ENCODE measurements around the gene RALGAPA1.
"Not testable (repeated sequence)": the region's sequence is repeated elsewhere in the genome, so short reads cannot be mapped to it uniquely, and the experiment has no call there.

RALGAPA1 gene

GRCh38 chr14:35761922-35762321 is 47.2 kb downstream of the RALGAPA1 start:
- no peak for DNase-seq (ENCODE audit: low spot score)

- DNase-seq (ENCODE audit: low spot score) = no peak
Observed at GRCh38 chr14:35760143-35760542, 49.0 kb downstream of the RALGAPA1 start.

GRCh38 chr14:35758523-35759129 is 50.5 kb downstream of the RALGAPA1 start:
- no peak for DNase-seq (ENCODE audit: low spot score)

GRCh38 chr14:35754671-35755070 is 54.4 kb downstream of the RALGAPA1 start:
- DNase-seq (ENCODE audit: low spot score) = no peak

- no peak for DNase-seq (ENCODE audit: low spot score)
Observed at GRCh38 chr14:35752380-35752779, 56.7 kb downstream of the RALGAPA1 start.

GRCh38 chr14:35750202-35750904 is 58.7 kb downstream of the RALGAPA1 start:
- peak; percentile 71 for DNase-seq (ENCODE audit: low spot score)

GRCh38 chr14:35747379-35747778 is 61.7 kb downstream of the RALGAPA1 start:
- DNase-seq (ENCODE audit: low spot score) = no peak

- no peak for DNase-seq (ENCODE audit: low spot score)
Observed at GRCh38 chr14:35742442-35742841, 66.7 kb downstream of the RALGAPA1 start.

- DNase-seq (ENCODE audit: low spot score) = no peak
Observed at GRCh38 chr14:35742032-35742371, 67.1 kb downstream of the RALGAPA1 start.

- no peak for DNase-seq (ENCODE audit: low spot score)
Observed at GRCh38 chr14:35741345-35742031, 67.6 kb downstream of the RALGAPA1 start.

GRCh38 chr14:35740215-35740614 is 68.9 kb downstream of the RALGAPA1 start:
- DNase-seq (ENCODE audit: low spot score) = no peak

GRCh38 chr14:35735163-35735562 is 73.9 kb downstream of the RALGAPA1 start:
- DNase-seq (ENCODE audit: low spot score) = not testable (repeated sequence)

- not testable (repeated sequence) for DNase-seq (ENCODE audit: low spot score)
Observed at GRCh38 chr14:35733510-35733909, 75.6 kb downstream of the RALGAPA1 start.

- no peak for DNase-seq (ENCODE audit: low spot score)
Observed at GRCh38 chr14:35730871-35731270, 78.2 kb downstream of the RALGAPA1 start.

GRCh38 chr14:35727764-35728163 is 81.3 kb downstream of the RALGAPA1 start:
- DNase-seq (ENCODE audit: low spot score) = no peak

- DNase-seq (ENCODE audit: low spot score) = no peak
Observed at GRCh38 chr14:35725930-35726329, 83.2 kb downstream of the RALGAPA1 start.

GRCh38 chr14:35715079-35715478 is 94.0 kb downstream of the RALGAPA1 start:
- no peak for DNase-seq (ENCODE audit: low spot score)

- DNase-seq (ENCODE audit: low spot score) = no peak
Observed at GRCh38 chr14:35712466-35712865, 96.6 kb downstream of the RALGAPA1 start.

- no peak for DNase-seq (ENCODE audit: low spot score)
Observed at GRCh38 chr14:35708062-35708461, 101.0 kb downstream of the RALGAPA1 start.

GRCh38 chr14:35705636-35706035 is 103.5 kb downstream of the RALGAPA1 start:
- no peak for DNase-seq (ENCODE audit: low spot score)

GRCh38 chr14:35704793-35705493 is 104.2 kb downstream of the RALGAPA1 start:
- DNase-seq (ENCODE audit: low spot score) = no peak

GRCh38 chr14:35701531-35701930 is 107.6 kb downstream of the RALGAPA1 start:
- no peak for DNase-seq (ENCODE audit: low spot score)

Measured in pons (tissue), 1 donor.